Embryonic facial prominence (tissue), 1 donor: ENCODE results near the gene ST6GALNAC6.
"Not testable (repeated sequence)": the region's sequence is repeated elsewhere in the genome, so short reads cannot be mapped to it uniquely, and the experiment has no call there.

Experiments
- DNase-seq: peaks from one replicate; pipeline ENCODE4 v3.0.0-alpha.2; 2016; ENCODE audit errors: extremely low spot score

Gene ST6GALNAC6

DNA sequence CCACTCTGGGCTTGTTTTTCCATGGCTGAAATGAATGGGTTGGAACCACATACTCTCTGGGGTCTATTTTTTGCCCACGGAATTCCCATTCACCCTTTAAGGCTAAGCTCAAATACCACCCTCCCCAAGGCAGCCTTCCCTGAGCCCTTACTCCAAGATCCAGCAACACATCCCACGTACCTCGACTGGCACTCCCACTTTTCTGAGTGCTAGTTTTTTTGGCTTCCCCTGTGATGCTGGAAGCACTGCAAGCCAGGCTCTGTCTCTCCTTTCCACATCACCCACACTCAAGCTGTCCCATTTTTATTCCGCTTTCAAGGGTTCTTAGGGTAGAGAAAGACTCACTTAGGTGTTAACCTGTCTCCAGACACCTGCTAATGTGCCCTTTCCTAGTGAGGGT is 6.0 kb downstream of the ST6GALNAC6 start:
- DNase-seq, result no peak

DNA sequence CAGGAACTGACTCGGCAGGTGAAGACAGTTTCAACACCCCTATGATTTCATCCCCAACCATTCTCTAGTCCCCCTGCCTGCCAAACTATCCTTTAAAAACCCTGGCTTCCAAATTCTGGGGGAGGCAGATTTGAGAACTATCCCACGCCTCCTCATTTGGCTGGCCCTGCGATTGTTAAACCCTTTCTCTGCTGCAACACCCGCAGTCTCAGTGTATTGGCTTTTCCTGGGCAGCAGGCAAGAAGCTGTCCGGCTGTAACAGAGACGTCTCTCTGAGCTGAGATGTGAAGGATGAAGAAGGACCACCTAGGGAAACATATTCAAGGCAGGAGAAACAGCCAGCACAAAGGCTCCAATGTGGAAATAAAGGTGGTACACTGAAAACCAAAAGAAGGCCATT is 6.6 kb downstream of the ST6GALNAC6 start:
- no peak for DNase-seq

DNA sequence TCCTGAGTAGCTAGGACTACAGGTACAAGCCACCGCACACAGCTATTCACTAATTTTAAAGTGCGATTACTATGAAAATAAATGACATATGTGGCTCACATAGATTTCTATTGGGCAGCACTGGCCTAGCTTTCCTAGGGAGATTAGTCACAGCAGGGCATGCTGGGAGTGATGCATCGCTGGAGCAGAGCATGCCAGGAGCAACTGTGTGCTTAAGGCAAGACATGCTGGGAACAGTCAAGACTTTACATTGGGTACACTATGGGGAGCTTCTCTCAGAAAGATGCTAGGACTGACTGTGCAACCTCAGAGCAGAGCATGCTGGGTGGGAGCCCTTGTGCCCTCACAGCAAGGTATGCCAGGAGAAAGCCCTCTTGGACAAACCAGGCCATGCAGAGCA is 9.3 kb downstream of the ST6GALNAC6 start:
- no peak for DNase-seq

DNA sequence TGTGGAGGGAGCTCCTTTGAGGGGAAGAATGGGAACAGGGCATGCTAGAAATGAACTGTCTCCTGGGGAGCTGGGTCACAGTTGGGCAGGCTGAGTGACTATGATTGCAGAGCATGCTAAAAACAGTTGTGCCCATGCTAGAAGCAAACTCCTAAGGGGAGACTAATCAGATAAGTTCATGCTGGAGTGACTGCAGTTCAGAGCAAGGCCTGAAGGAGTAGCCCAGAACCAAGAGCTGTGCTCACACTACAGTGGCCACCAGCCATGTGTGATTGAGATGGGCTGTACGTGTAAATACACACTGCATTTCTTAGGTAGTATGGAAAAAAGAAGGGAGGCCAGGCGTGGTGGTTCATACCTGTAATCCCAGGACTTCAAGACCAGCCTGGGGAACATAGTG is 11.6 kb downstream of the ST6GALNAC6 start:
- no peak for DNase-seq

DNA sequence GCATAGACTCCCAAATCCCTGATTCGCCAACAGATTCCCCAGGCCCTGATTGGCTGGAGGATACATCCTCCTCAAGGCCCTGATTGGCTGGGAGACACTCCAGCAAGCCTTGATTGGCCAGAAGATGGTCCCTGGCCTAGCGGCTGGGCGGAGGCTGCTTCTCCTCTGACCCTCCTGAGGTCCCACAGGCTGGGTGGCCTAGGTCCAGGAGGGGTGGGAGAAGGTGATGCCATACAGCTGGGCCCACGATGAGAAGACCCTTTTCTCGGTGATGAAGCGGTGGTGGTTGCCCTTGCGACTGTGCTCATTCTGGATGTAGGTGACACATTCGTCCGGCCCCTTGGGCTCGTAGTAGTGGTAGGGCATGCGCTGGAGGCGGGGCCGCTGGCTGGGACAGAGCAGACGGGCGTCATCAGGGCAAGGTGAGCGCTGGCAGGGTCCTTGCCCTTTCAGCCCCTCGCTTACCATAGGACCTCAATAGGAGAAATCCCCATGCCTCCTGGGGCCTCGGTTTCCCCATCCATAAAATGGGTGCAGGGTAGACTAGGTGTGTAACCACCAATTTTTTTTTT is 12.9 kb downstream of the ST6GALNAC6 start:
- no peak for DNase-seq

DNA sequence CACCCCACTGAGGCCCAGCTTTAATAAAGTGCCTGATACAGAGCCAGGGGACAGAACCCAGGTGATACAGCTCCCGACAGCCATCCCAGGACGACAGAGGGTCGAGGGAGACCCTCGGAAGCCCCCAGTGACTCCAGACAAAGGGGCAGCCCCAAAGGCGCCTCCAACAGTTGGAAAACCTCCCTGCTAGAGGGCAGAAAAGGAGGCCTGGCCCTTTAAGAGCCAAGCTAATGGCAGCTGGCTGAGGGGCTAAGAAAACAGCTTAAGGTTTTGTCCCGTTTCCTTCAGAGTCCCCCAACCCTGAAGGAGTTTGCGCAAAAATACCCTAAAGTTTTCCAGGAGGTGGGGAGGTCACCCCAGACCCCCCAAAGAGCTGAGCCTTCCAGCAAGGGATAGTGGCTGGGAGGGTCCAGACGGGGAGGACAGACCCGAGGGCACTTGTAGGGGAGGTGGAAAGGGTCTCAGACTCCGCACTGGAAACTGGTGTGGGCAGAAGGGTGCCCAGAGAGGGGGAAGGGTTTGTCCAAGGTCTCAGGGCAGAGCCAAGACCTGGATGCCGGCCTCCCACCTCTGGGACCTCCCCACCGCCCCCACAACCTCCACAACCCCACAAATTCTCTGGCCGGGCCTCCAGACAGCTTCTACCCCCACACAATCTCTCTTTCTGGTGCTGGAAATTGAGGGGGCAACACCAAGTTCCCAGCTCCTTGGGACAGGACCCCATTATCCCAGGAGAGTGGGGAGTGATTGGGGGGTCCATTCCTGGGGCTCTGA is 13.7 kb downstream of the ST6GALNAC6 start:
- DNase-seq, result no peak

DNA sequence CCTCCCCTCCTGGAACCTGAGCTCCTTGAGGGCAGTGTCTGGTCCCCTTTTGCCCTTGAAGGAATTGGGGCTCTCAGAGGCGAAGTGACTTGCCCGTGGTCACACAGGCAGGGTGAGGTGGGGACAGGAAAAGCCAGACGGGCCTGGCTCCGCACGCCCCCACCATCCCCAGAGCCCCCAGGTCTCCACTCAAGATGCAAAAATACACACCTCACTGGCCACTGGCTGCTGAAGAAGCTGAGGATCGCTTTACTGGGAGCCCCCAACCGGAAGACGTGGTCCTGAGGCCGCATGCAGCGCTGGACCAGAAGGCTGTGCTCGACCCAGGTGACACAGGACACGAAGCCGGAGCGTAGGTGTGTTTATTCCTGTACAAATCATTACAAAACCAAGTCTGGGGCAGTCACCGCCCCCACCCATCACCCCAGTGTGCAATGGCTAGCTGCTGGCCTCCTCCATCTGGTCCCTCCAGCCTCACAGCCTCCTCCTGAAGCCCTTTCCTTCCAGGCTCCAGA is 14.4 kb downstream of the ST6GALNAC6 start:
- DNase-seq, result no peak

DNA sequence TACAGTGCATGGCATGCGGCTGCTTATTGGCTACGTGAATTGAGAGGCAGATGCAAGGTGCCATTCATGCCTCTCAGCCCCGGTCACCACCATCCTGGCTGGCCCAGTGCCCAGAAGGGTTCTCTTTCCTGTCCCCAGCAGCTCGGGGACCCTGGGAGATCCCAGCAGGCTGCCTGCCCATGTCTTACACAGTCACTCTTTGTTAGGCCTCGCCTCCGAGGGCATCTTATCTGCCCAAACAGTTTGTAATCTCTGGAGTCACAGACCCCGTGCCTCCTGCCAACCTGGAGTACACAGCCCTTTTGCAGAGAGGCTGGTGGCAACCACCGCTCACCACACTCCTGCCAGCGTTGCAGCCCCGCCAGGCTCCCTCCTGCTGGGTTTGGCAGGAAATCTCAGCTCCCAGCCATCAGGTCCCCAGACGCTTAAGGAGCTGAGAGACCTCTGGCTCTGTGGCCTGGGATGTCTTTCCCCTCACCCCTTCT is 14.9 kb downstream of the ST6GALNAC6 start:
- no peak for DNase-seq

DNA sequence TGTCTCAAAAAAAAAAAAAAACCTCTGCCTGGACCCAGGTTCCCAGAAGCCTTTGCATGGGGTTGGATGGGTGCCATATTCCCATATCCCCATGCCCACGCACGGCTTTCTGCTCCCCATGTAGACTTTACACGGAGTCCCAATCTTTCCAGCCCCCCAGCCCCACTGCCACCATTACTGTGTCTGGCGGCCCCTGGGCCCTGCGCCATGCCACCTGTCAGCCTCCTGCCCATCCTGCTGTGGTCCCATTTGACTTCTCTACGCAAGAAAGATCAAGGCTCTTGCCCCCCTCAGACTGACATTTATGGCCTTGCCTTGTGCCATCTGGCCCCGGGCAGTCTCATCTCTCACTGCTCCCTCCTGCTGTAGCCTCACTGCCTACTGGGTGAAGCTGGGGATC is 15.4 kb downstream of the ST6GALNAC6 start:
- DNase-seq, result no peak

DNA sequence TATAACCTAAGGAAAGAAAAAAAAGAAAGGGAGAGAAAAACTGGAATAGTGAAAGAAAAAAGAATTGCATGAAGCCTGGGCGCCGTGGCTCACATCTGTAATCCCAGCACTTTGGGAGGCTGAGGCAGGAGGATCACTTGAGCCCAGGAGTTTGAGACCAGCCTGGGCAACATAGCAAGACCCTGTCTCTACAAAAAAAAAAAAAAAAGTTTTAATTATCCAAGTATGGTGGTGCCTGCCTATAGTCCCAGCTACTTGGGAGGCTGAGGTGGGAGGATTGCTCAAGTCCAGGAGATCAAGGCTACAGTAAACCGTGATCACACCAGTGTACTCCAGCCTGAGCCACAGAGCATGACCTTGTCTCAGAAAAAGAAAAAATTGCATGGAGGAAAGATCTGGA is 17.7 kb downstream of the ST6GALNAC6 start:
- not testable (repeated sequence) for DNase-seq

DNA sequence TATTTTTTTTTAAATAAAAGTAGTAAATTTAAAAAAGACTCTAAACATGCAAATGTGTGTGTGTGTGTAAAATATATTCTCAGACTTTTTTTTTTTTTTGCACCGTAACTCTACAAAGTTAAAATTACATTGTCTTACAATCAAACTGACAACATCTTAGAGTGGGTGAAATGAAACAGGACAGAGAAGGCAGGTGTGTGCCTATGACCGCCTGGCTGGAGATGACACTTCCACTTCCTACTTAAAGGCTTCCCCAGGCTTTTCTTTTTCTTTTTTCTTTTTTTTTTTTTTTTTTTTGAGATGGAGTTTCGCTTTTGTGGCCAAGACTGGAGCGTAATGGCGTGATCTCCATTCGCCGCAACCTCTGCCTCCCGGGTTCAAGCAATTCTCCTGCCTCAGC is 19.3 kb downstream of the ST6GALNAC6 start:
- no peak for DNase-seq

DNA sequence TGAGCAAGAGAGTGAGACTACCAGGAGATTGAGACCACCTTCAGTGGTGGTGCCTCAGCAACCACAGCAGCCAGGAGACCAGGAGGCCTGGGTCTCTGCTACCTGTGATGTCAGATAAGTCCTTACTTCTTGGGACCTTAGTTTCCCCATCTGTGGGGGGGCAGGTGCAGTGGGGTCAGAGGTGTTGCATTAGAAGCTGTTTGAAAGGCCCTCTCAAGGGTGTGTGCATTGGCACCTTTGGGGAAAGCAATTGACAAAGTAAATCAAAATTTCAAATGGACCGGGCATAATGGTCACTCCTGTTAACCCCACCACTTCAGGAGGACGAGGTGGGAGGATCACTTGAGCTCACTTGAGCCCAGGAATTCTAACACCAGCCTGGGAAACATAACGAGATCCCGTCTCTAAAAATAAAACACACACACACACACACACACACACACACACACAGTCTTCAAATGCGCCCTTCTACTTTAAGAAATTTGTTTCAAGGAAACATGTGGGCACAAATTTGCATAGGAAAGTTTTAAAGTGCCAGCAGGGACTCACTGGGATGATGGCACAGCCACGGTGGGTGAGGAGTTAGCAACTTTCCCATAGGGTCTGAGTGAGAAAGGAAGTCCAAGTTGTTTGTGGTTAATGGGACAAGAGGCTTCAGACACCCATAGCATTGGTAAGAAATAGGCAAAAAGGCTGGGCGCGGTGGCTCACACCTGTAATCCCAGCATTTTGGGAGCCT is 20.6 kb downstream of the ST6GALNAC6 start:
- DNase-seq, result no peak

DNA sequence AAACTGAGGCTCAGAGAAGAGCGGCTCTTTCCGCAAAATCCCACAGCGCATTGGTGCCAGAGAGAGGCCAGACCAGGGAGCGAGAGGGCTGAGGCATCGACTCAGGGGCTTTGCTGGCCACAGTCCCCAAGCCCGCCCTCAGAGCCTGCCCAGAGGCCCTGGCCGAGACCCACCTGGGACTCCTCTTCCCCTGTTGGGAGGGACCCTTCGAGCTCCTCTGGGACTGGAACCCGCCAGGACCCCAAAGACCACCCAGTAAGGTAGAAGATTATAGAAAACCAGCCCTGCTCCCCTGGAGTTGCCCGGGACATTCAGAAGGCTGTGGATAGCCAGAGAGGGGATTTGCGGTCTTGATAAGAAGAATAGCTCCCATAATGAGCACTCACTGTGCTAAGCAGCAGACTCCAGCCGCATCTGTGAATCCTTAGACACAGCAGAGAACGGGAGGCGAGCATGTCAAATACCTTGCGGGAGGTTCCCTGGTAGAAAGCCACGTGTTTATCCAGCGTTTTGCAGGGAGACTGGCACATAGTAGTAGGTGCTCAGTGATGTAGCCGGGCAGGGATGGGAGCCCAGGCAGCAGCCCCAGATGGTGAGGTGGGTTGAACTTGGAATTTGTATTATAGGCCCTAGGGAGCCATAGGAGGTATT is 21.3 kb downstream of the ST6GALNAC6 start:
- no peak for DNase-seq

DNA sequence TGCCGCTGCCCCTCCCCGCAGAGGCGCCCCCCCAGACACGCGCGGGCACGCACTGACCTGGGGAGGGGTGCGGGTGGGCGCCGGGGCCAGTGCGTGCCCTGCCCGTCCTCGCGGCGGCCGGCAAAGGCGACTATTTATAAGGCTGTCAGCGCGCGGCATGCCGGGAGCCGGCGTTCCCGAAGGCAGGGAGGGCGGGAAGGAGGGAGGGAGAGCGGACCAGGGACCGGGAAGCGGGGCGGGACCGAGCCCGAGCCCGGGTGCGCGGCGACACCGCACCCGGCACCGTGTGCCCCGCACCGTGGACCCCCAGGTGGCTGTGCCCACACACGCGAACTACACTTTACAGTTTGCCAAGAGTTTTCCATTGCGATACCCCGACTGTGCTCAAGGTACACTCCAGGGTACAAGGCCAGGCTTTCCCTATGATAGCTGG is 21.8 kb downstream of the ST6GALNAC6 start, which contains the start of gene AK1:
AK1 (minus strand) TSS at position 110 of the 433 bp plus-strand sequence. CDS start 3,058 bp downstream, outside the sequence.
- no peak for DNase-seq

DNA sequence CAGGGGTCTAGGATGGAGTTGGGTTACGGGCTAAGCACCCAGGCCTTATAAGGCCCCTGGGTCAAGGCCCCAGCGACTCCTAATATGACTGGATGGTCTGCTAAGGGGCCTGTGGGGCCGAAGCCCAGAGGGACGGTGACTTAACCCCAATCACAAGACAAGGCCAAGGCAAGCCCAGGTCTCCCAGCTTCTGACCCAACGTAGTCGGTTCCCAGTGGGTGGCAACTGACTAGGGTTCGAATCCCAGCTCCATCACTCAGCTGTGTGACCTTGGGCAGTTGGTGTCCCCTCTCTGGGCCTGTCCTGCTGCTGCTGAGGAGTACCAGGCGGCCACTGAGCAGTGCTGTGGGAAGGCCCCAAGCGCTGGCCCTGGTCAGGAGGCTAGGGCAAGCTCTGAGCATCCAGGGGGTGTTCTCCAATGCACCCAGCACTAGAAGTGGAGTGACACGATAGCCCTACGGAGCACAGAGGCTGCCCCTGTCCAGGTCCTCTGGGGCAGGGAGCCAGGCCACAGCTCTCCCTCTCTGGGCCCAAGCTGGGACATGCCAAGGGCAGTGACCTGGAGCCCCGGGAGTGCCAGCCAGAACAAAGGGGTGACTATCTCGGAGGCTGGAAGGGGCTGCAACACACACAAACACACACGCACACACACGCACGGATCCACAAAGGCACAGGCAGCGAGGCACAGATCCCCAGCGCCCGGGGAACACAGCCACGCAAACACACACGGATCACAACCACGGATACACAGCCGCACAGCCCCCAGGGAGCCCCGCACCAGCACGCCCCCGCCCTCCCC is 22.4 kb downstream of the ST6GALNAC6 start:
- no peak for DNase-seq

DNA sequence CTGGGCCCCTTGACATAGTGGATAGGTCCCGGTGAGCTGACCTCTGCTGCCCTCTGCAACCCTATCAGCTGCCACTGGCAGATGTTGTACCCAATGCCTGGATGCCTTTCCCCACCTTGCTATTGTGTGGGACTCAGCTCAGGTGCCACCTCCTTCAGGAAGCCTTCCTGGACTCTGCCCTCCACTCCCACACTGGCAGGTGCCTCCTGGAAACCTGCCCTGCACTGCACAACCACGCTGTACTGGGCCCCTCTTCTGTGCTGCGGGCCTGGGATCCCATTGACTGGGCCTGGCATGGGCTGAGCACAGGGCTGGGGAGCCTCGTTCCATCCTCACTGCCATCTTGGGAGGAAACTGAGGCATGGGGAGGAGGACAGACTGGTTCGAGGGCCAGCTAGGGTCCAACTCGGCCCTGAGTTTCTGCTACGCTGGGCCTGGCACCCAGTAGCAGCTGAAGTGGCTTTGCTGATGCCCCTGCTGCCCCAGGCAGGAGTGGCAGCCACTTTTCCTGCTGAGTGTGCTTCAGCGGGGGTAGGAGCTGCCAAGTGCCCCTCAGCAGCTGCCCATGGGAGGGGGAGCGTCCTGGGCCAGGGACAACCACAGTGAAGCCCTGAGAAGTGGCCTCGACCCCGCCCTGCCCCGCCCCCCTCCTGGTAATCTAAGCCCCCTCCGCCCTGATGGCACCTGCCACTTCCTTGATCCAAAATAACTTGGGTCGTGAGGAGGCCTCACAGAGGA is 23.2 kb downstream of the ST6GALNAC6 start:
- DNase-seq, result no peak

DNA sequence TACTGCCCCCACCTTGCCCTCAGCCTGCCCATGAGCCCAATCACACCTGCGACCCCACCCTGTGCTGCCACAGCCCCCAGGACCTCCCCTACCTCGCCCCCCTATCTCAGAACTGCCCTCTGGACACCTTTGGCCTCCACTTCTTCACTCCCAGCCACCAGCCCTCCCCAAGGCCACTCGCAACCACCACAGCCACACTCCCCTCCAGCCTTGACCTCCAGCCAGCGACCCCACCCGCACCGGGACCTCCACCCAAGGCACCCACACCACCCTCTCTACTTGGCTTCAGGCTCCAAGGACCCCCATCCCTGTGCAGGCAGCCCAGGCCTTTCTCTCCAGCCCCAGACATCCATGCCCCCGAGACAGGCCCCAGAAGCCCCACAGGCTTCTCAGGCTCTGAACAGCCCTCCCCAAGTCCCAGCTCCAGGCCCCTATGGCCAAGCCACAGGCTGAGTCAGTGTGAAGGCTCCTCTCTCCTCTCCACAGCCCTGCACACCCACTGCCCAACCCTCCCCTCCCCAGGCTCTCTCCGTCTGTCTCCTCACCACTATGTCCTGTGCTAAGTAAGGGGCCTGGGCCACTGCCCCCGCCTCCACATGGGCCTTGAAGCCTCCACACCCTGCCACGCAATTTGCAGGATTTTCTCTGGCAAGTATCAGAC is 24.0 kb downstream of the ST6GALNAC6 start:
- DNase-seq, result no peak

DNA sequence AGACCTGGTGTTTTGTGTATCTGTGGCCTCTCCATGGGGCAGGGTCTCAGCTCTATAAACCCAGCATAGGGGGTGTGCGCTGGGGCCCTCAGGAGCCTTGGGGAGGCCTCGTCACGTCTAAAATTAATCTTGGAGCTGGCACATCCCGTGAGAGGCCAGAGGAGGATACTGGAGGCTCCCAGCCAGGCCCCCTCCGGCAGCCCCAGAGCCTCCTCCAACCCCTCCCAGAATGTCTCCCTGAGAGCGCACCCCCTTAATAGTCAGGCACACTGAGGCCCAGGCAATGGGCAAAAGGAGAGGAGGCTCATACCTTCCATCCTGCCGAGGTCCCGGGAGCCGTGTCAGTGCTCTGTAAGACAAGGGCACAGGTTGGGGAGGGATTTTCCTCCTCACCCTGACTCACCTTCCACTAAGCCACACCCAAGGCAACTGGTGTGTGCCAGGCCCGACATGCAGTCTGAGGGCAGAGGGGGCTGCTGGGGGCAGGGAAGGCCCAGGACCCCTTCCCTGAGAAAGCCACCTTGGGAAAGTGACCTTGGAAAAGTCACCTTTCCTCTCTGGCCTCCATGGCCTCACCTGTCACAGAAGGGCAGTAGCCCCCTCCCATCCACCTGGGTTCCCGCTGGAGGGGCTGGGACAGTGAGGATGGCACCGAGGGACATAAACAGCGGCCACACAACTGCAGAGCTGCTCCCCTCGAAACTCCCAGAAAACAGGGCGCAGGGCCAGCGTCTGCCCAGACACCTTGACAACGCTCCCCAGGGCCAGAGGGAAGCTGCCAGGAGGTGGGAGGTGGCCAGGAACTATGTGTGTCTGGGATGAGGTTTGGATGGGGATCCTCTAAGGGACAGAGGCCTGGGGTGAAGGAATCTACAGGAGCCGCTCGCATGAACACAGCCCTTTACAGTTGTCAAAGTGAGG is 24.8 kb downstream of the ST6GALNAC6 start:
- no peak for DNase-seq

DNA sequence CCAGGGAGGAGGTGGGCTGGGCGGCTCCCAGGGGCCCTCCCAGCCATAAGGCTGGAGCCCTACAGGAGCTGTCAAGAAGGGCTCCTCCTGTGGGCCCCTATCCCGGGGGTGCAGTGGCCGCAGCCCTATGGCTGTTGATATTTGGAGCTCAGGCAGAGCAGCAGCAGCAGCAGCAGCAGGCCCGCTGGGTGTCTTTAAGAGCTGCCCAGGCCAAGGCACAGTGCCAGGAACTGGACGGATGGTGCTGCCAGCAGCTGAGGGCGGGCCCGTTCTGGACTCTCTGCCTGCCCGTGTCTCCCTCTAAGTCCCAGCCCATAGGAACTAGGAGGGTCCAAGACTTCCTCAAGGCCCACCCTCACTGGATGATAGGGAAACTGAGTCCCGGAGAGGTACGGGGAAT is 25.5 kb downstream of the ST6GALNAC6 start:
- no peak for DNase-seq
